PC-3 (cell line): Measurements from ENCODE around the gene LRRC4B. TPM values are rescaled to one million over a fixed set of nuclear protein-coding genes. Genes with fewer than 3 reads are reported as not detected.
A peak's percentile ranks its signal among the peaks of the same experiment; 100 is the strongest.

Experiments
- ATAC-seq: fragments of 200-7000 bp; cut with Tn5 transposase; 2 replicates; pipeline ENCODE4 v1.9.1; 2020; ENCODE audit warnings: mild to moderate bottlenecking, moderate library complexity
- BruUV-seq: library from RNA; stranded (reverse); fragments of 400-500 nt; replicated peaks from 2 replicates; lab custom pipeline; 2021; lab: Mats Ljungman, UMichigan
- CTCF ChIA-PET: fragments of 300-600 bp; sonication (Branson Sonifier 250); formaldehyde crosslinking; loops from one replicate; lab custom pipeline; 2022; ENCODE audit warnings: antibody characterized with exemption; lab: Charles Lee
- POLR2A ChIA-PET: fragments of 300-600 bp; sonication (Branson Sonifier 250); formaldehyde crosslinking; loops from one replicate; lab custom pipeline; 2022; ENCODE audit warnings: antibody characterized with exemption; ENCODE audit not compliant: unreplicated experiment; lab: Charles Lee
- DNase-seq: peaks from one replicate; pipeline ENCODE4 v3.0.0-alpha.2; 2015
- H2AFZ ChIP-seq: fragments of 300-600 bp; sonication (generic); 2 replicates; pipeline ENCODE4 v1.6.0; 2016; ENCODE audit warnings: antibody characterized with exemption, low read length
- H3F3A ChIP-seq: fragments of 300-600 bp; sonication (generic); one replicate; pipeline ENCODE4 v1.6.0; 2017; ENCODE audit warnings: antibody characterized with exemption, low read length, control low read depth, mild to moderate bottlenecking; ENCODE audit not compliant: unreplicated experiment
- H3K27ac ChIP-seq: fragments of 300-600 bp; sonication (generic); 2 replicates; pipeline ENCODE4 v1.5.1; 2016; ENCODE audit warnings: mild to moderate bottlenecking, low read length
- H3K27me3 ChIP-seq: fragments of 300-600 bp; sonication (generic); 2 replicates; pipeline ENCODE4 v1.6.1; 2016; ENCODE audit warnings: low read length, mixed read lengths
- H3K36me3 ChIP-seq: fragments of 300-600 bp; sonication (generic); 2 replicates; pipeline ENCODE4 v1.6.1; 2016; ENCODE audit warnings: low read depth, mixed run types, low read length, mixed read lengths
- H3K4me1 ChIP-seq: fragments of 300-600 bp; sonication (generic); 2 replicates; pipeline ENCODE4 v1.5.1; 2016; ENCODE audit warnings: low read length; ENCODE audit not compliant: insufficient read depth
- H3K4me2 ChIP-seq: fragments of 300-600 bp; sonication (generic); 2 replicates; pipeline ENCODE4 v1.6.0; 2016; ENCODE audit warnings: low read length
- H3K4me3 ChIP-seq: fragments of 300-600 bp; sonication (generic); 2 replicates; pipeline ENCODE4 v1.5.1; 2016; ENCODE audit warnings: mild to moderate bottlenecking, low read length, mixed read lengths
- H3K79me2 ChIP-seq: fragments of 300-600 bp; sonication (generic); 2 replicates; pipeline ENCODE4 v1.6.1; 2017; ENCODE audit warnings: low read length, mixed read lengths
- H3K9ac ChIP-seq: fragments of 300-600 bp; sonication (generic); 2 replicates; pipeline ENCODE4 v1.6.0; 2016; ENCODE audit warnings: mild to moderate bottlenecking, low read length
- H3K9me2 ChIP-seq: fragments of 300-600 bp; sonication (generic); replicated peaks from 2 replicates; pipeline ENCODE4 v1.6.1; 2016; ENCODE audit warnings: mixed run types, low read length, mixed read lengths
- H3K9me3 ChIP-seq: fragments of 300-600 bp; sonication (generic); 2 replicates; pipeline ENCODE4 v1.6.1; 2016; ENCODE audit warnings: low read length, mixed read lengths
- H4K20me1 ChIP-seq: fragments of 300-600 bp; sonication (generic); 2 replicates; pipeline ENCODE4 v1.6.1; 2016; ENCODE audit warnings: low read length, mixed read lengths
- CTCF ChIP-seq: fragments of 300-600 bp; sonication (generic); conservative IDR thresholded peaks from 2 replicates; pipeline ENCODE4 v1.5.1; 2017; ENCODE audit warnings: antibody characterized with exemption, low read depth, mild to moderate bottlenecking, low read length
- EZH2 ChIP-seq: fragments of 300-600 bp; sonication (generic); IDR thresholded peaks from one replicate; pipeline ENCODE4 v1.6.1; 2017; ENCODE audit warnings: antibody characterized with exemption, mild to moderate bottlenecking, low read length; ENCODE audit not compliant: unreplicated experiment
- EZH2phosphoT487 ChIP-seq: fragments of 300-600 bp; sonication (generic); IDR thresholded peaks from 2 replicates; pipeline ENCODE4 v1.6.1; 2018; ENCODE audit warnings: mild to moderate bottlenecking, antibody characterized with exemption, low read length, borderline replicate concordance
- intact Hi-C: fragments of 100-400 bp; cut with micrococcal nuclease; formaldehyde crosslinking; loops from 2 replicates; pipeline ENCODE4 v1.9.0; 2023
- total RNA-seq: library from RNA; depleted of rRNA; stranded (reverse); fragments of >200 nt; gene quantifications from 2 replicates; pipeline ENCODE4 v1.2.3, GENCODE V29; 2014

Gene LRRC4B
- total RNA-seq, 1 experiment from 2014 or later, result 0.26 TPM

GRCh38 chr19:50511069-50511822 is 57.0 kb downstream of the LRRC4B start, which contains the start of gene JOSD2:
Gene JOSD2, minus strand, starts transcription at chr19:50511191. Its CDS starts 760 bp downstream, at chr19:50510431.
- peak within 1 kb of the TSS; percentile 83 for H3K9ac ChIP-seq
- 0 out of 2 replicates have a peak, but pooled peaks cover 7% of the 10 kb centered on the region for H3K4me1 ChIP-seq
- H3K4me2 ChIP-seq, result peak within 1 kb of the TSS; percentile 90
- H3K27ac ChIP-seq, result peak within 1 kb of the TSS; percentile 20
- peak within 1 kb of the TSS; percentile 84 for H3K4me3 ChIP-seq
- peak within 1 kb of the TSS; percentile 80 for H2AFZ ChIP-seq
- H3K27me3 ChIP-seq, result no peaks in the 10 kb centered on the region
- H3F3A ChIP-seq, result no peaks in the 10 kb centered on the region
- TF ChIP-seq CTCF (no peak), EZH2phosphoT487 (no peak), EZH2 (no peak)
- H4K20me1 ChIP-seq, result no peaks in the 10 kb centered on the region
- H3K9me2 ChIP-seq, result no peaks in the 10 kb centered on the region
- BruUV-seq, result no TSS peak
- ATAC-seq, result peak; percentile 98
- intact Hi-C loops, result loop anchor here (1.0 kb wide), 2 partner anchors 135 to 182 kb away; partner anchors contain the start of genes KCNC3 and NR1H2
- no peaks in the 10 kb centered on the region for H3K9me3 ChIP-seq
- DNase-seq, result peak; percentile 99
- no peaks in the 10 kb centered on the region for H3K36me3 ChIP-seq
- ChIA-PET CTCF (interaction anchor here (0.6 to 0.7 kb wide), 4 partner anchors 121 to 261 kb away, joined by 3 to 6 read pairs (median 5); no protein-coding TSS in a partner anchor), POLR2A (interaction anchor here (0.5 to 0.6 kb wide), 6 partner anchors 135 to 328 kb away, joined by 3 to 8 read pairs (median 4); partner anchors contain the start of genes MYH14 and NR1H2)
- 0 out of 2 replicates have a peak, but pooled peaks cover 3% of the 10 kb centered on the region for H3K79me2 ChIP-seq

GRCh38 chr19:50510700-50511068 is 57.6 kb downstream of the LRRC4B start:
- H3K36me3 ChIP-seq, result no peaks in the 10 kb centered on the region
- H2AFZ ChIP-seq, result peak overlapping the region; percentile 80
- peak overlapping the region; percentile 90 for H3K4me2 ChIP-seq
- 0 out of 2 replicates have a peak, but pooled peaks cover 3% of the 10 kb centered on the region for H3K79me2 ChIP-seq
- POLR2A ChIA-PET, result interaction anchor here (0.5 to 0.6 kb wide), 5 partner anchors 135 to 329 kb away, joined by 3 to 8 read pairs (median 5); partner anchors contain the start of gene MYH14
- H3F3A ChIP-seq, result no peaks in the 10 kb centered on the region
- H3K4me1 ChIP-seq, result 0 out of 2 replicates have a peak, but pooled peaks cover 7% of the 10 kb centered on the region
- no peaks in the 10 kb centered on the region for H3K9me3 ChIP-seq
- H3K27ac ChIP-seq, result peak overlapping the region; percentile 20
- ATAC-seq (no peak; the same call in 1 of the 2 replicates), DNase-seq (no peak)
- TF ChIP-seq EZH2 (no peak), EZH2phosphoT487 (no peak), CTCF (no peak)
- H3K9me2 ChIP-seq, result no peaks in the 10 kb centered on the region
- H4K20me1 ChIP-seq, result no peaks in the 10 kb centered on the region
- peak overlapping the region; percentile 84 for H3K4me3 ChIP-seq
- intact Hi-C loops, result loop anchor here (1.0 kb wide), 2 partner anchors 134 to 181 kb away; partner anchors contain the start of genes KCNC3 and NR1H2
- CTCF ChIA-PET, result interaction anchor here (0.6 to 0.7 kb wide), 3 partner anchors 202 to 260 kb away, joined by 4 to 6 read pairs (median 6); no protein-coding TSS in a partner anchor
- TSS peak; percentile 72 for BruUV-seq
- no peaks in the 10 kb centered on the region for H3K27me3 ChIP-seq
- H3K9ac ChIP-seq, result peak overlapping the region; percentile 83
